HEK293T (cell line): ENCODE measurements around the gene COMMD6.

Source experiments
- BHLHE40 ChIP-seq: fragments of 450-650 bp; IDR thresholded peaks from 2 replicates; pipeline ENCODE4 v1.6.1; 2016; ENCODE audit warnings: mild to moderate bottlenecking, moderate library complexity, borderline replicate concordance
- CTBP1 ChIP-seq: fragments of 450-650 bp; IDR thresholded peaks from 2 replicates; pipeline ENCODE4 v1.6.1; 2016; ENCODE audit warnings: borderline replicate concordance
- ELF4 ChIP-seq: fragments of 450-650 bp; IDR thresholded peaks from 2 replicates; pipeline ENCODE4 v1.6.1; 2017; ENCODE audit warnings: antibody characterized with exemption
- FOXA1 ChIP-seq: fragments of 450-650 bp; IDR thresholded peaks from 2 replicates; pipeline ENCODE4 v1.6.1; 2016; ENCODE audit warnings: mild to moderate bottlenecking
- FOXM1 ChIP-seq: fragments of 450-650 bp; IDR thresholded peaks from 2 replicates; pipeline ENCODE4 v1.6.1; 2017; ENCODE audit warnings: mild to moderate bottlenecking, borderline replicate concordance
- HDGF ChIP-seq: fragments of 450-650 bp; IDR thresholded peaks from 2 replicates; pipeline ENCODE4 v1.6.1; 2017; ENCODE audit warnings: antibody characterized with exemption, borderline replicate concordance
- L3MBTL2 ChIP-seq: fragments of 450-650 bp; conservative IDR thresholded peaks from 2 replicates; pipeline ENCODE4 v1.6.1; 2016; ENCODE audit warnings: mild to moderate bottlenecking
- SP1 ChIP-seq: fragments of 450-650 bp; IDR thresholded peaks from 2 replicates; pipeline ENCODE4 v1.6.1; 2017
- SUZ12 ChIP-seq: fragments of 450-650 bp; IDR thresholded peaks from 2 replicates; pipeline ENCODE4 v1.6.1; 2016; ENCODE audit warnings: mild to moderate bottlenecking
- TARDBP ChIP-seq: fragments of 450-650 bp; IDR thresholded peaks from 2 replicates; pipeline ENCODE4 v1.6.1; 2016
- ZNF384 ChIP-seq: fragments of 450-650 bp; IDR thresholded peaks from 2 replicates; pipeline ENCODE4 v1.6.1; 2016

GRCh38 chr13:75541287-75541686 lies 3.6 kb upstream of the COMMD6 start:
- no peak for TF ChIP-seq ELF4
- no peak for TF ChIP-seq CTBP1
- no peak for TF ChIP-seq SP1
- no peak for TF ChIP-seq L3MBTL2
- no peak for TF ChIP-seq BHLHE40
- TF ChIP-seq FOXA1: no peak
- no peak for TF ChIP-seq TARDBP
- no peak for TF ChIP-seq HDGF
- no peak for TF ChIP-seq FOXM1
- no peak for TF ChIP-seq SUZ12
- TF ChIP-seq ZNF384: no peak
